Parathyroid adenoma (tissue), 2 donors: ENCODE results near the gene CABLES2.

Experiments used
- H2AFZ ChIP-seq: fragments of 300-600 bp; sonication (generic); one replicate; pipeline ENCODE4 v1.7.0; 2017; ENCODE audit warnings: antibody characterized with exemption, mild to moderate bottlenecking
- H3K27ac ChIP-seq: fragments of 300-600 bp; sonication (generic); one replicate; pipeline ENCODE4 v1.7.0; 2017
- H3K27me3 ChIP-seq: fragments of 300-600 bp; sonication (generic); one replicate; pipeline ENCODE4 v1.7.0; 2017; ENCODE audit warnings: low read length; ENCODE audit not compliant: control insufficient read depth, insufficient read depth
- H3K36me3 ChIP-seq: fragments of 300-600 bp; sonication (generic); one replicate; pipeline ENCODE4 v1.7.0; 2017; ENCODE audit warnings: low read length; ENCODE audit not compliant: control insufficient read depth, insufficient read depth
- H3K4me1 ChIP-seq: fragments of 300-600 bp; sonication (generic); one replicate; pipeline ENCODE4 v1.7.0; 2017; ENCODE audit warnings: control low read depth
- H3K4me2 ChIP-seq: fragments of 300-600 bp; sonication (generic); one replicate; pipeline ENCODE4 v1.7.0; 2017; ENCODE audit warnings: low read length
- H3K4me3 ChIP-seq: fragments of 300-600 bp; sonication (generic); one replicate; pipeline ENCODE4 v1.7.0; 2017; ENCODE audit warnings: low read depth, low read length
- H3K79me2 ChIP-seq: fragments of 300-600 bp; sonication (generic); one replicate; pipeline ENCODE4 v1.7.0; 2017; ENCODE audit warnings: control low read depth
- H3K9ac ChIP-seq: fragments of 300-600 bp; sonication (generic); one replicate; pipeline ENCODE4 v1.7.0; 2017; ENCODE audit warnings: mild to moderate bottlenecking
- H3K9me3 ChIP-seq: fragments of 300-600 bp; sonication (generic); one replicate; pipeline ENCODE4 v1.7.0; 2017; ENCODE audit warnings: low read length; ENCODE audit not compliant: control insufficient read depth
- TF ChIP-seq, protein P1 (sequence below): fragments of 300-600 bp; sonication (generic); IDR thresholded peaks from one replicate; pipeline ENCODE4 v1.7.0; 2017; ENCODE audit warnings: antibody characterized with exemption, mild to moderate bottlenecking
- donor health status: primary hyperparathyroidism.

The CABLES2 gene

DNA sequence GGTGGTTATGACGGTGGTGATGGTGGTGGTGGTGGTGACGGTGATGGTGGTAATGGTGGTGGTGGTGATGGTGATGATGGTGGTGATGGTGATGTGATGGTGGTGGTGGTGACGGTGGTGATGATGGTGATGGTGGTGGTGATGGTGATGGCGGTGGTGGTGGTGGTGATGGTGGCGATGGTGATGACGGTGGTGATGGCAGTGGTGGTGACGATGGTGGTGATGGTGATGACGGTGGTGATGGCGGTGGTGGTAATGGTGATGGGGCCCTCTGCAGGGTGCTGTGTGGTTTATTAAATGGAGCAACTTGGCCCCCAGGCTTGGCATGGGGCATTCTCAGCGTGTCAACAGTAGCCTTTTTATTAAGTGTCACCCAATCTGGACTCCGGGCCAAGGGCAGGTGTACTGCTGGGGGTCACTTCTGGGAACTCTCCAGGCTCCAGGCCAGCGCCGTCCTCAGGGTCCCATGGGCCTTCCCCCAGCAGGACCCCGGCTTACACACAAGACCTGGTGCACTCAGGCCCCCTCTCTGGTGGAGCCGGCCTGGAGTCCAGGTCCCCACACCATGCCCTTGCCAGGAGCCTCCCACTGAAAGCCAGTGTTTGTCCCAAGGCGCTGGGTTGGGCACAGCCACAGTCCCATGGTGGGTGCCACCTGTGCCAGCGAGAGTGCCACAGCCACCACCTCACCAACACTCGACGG, 8.8 kb downstream of the CABLES2 start:
- Histone ChIP-seq H3K4me2 (no peak overlapping the region), H3K36me3 (no peaks in the 10 kb centered on the region), H3K79me2 (peaks cover 5% of the 10 kb centered on the region), H3K27me3 (no peaks in the 10 kb centered on the region), H3K27ac (no peak overlapping the region), H3K9me3 (no peaks in the 10 kb centered on the region), H2AFZ (no peak overlapping the region), H3K9ac (no peak overlapping the region), H3K4me1 (no peaks in the 10 kb centered on the region), H3K4me3 (no peak overlapping the region)
- TF ChIP-seq, protein P1, sequence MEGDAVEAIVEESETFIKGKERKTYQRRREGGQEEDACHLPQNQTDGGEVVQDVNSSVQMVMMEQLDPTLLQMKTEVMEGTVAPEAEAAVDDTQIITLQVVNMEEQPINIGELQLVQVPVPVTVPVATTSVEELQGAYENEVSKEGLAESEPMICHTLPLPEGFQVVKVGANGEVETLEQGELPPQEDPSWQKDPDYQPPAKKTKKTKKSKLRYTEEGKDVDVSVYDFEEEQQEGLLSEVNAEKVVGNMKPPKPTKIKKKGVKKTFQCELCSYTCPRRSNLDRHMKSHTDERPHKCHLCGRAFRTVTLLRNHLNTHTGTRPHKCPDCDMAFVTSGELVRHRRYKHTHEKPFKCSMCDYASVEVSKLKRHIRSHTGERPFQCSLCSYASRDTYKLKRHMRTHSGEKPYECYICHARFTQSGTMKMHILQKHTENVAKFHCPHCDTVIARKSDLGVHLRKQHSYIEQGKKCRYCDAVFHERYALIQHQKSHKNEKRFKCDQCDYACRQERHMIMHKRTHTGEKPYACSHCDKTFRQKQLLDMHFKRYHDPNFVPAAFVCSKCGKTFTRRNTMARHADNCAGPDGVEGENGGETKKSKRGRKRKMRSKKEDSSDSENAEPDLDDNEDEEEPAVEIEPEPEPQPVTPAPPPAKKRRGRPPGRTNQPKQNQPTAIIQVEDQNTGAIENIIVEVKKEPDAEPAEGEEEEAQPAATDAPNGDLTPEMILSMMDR: no peak

DNA sequence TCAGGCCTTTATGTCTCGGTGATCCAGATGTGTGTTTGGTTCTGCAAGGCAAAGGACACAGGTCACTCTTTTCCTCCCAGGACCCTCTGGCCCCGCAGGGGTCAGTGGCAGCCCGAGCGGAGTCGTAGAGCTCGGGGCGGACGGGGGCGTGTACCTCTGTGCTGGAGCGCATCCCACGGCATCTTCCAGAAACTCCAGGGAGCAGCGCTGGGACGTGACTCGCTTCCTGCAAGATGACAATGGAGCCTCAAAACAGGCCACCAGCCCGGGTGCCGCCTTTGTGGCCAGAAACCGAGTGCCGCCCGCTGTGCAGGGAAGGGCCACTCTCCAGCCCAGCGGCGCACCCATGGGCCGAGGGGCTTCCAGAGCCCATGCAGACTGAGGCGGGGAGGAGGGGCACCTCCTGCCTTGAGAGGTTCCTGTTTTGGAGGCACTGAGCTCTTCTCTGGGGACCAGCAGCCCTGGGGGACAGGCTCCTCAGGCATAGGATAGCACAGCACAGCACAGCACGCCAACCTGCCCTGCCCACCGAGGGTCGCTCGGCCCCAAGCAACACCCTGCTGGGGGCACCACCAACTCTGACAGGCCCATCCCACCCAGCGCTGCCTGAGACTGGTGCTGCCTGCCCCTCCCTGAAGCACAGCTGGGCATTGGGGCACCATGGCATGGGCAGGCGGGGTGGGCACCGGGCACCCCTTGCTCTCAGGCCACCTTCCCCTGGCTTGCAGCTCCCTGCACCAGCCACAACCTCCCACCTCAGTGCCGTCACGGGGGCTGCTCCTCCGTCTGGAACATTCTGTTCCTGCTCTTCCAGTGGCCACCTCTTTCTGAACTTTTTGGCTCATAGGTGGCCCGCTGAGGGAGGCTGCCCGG, 10.5 kb downstream of the CABLES2 start:
- TF ChIP-seq, protein P1: no peak
- H3K9me3 ChIP-seq: no peaks in the 10 kb centered on the region
- no peak overlapping the region for H3K4me2 ChIP-seq
- H2AFZ ChIP-seq: no peak overlapping the region
- H3K4me1 ChIP-seq: peaks cover 4% of the 10 kb centered on the region
- H3K27ac ChIP-seq: no peak overlapping the region
- no peak overlapping the region for H3K9ac ChIP-seq
- no peaks in the 10 kb centered on the region for H3K36me3 ChIP-seq
- H3K79me2 ChIP-seq: peaks cover 5% of the 10 kb centered on the region
- no peak overlapping the region for H3K4me3 ChIP-seq
- no peaks in the 10 kb centered on the region for H3K27me3 ChIP-seq

DNA sequence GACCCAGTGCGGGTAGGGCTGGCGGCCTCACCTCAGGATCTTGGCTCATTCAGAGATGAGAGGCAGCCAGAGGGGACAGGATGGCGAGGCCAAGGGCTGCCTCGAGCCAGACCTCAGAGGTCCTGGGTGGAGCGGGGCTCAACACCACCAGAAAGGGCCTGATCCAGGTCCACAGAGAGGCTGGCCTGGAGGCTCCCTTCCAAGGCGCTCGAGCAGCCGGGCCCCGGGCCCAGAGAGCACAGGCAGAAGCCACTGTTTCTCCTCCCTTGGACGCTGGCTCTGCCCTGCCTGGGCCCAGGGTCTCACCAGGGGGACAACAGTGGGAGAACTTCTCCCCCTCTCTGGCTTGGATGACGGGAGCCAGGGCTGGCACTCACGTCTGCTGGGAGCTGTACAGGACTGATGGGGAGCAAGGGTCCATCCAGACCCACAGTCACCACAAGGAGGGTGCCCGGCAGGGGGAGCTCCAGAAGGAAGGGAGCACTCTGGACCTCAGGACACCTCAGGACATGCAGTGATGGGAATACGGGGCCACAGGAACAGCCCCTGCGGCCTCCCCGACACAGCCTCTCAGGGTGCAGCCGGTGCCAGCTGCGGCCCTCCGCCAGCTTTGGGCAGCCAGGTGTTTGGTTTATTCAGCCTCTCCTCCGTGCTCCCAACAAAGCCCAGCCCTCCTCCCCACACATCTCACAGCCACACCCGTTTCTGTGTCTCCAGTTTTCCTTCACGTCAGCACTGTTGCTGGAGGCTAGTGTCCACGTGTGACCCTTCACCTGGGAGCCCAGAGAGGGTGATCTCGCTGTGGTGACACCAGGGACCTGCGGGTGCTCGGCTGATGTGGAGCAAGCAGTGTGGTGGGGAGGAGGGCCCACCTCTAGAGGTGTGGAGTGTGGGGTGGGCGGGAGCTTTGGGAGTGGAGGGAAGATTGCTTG, 11.5 kb downstream of the CABLES2 start:
- Histone ChIP-seq H3K36me3 (no peaks in the 10 kb centered on the region), H2AFZ (no peak overlapping the region), H3K9ac (no peak overlapping the region), H3K4me3 (no peak overlapping the region), H3K4me2 (no peak overlapping the region), H3K27ac (no peak overlapping the region), H3K4me1 (peaks cover 6% of the 10 kb centered on the region), H3K9me3 (no peaks in the 10 kb centered on the region), H3K79me2 (peaks cover 5% of the 10 kb centered on the region), H3K27me3 (no peaks in the 10 kb centered on the region)
- TF ChIP-seq, protein P1: no peak

DNA sequence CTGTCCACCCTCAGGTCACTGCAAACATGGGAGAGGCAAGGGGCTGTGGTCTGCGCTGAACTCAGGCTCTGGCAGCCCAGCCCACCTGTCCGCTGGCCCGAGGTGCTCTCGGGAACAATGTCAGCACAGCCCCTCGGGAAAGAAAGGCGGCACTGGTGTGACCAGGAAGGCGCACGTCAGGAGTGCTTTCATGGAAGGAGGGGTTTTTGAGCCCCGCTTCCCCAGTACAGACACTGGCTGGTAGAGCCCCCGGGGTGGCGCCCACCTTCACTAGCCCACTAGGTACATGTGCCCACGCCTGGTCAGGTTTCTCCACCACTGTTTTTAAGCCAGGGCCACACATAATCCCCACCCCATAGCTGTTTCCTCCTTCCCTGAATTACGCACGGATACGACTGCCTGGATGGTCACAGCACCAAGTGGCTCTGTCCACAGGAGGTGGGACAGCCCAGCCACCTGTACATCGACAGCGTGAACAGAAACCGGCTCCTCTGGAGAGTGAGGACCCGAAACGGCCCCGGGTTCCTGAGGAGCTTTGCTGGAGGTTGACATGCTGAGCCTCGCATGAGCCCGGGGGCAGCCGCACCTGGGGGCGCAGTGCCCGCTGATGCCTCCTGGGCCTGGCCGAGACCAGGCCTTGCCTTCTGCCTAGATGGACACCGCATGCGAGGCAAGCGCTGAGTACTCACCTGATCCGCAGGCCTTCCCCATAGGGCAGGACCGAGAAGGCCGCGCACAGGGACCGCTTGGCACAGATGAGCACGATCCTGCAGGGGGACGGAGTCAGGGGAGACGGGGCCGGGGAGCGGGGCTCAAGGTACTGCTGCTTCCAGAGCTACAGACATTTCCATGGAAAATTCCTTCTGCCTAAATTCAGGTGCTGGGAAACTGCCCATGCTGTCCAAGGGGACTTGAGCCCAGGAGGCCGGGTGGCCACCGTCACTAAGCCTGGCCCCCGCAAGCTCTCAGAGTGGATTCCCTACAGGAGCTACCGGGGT, 12.5 kb downstream of the CABLES2 start:
- H3K27me3 ChIP-seq: no peaks in the 10 kb centered on the region
- H3K4me3 ChIP-seq: no peak overlapping the region
- H3K9ac ChIP-seq: no peak overlapping the region
- H3K4me2 ChIP-seq: no peak overlapping the region
- TF ChIP-seq, protein P1: no peak
- H3K27ac ChIP-seq: no peak overlapping the region
- H3K79me2 ChIP-seq: peaks cover 5% of the 10 kb centered on the region
- H2AFZ ChIP-seq: no peak overlapping the region
- H3K4me1 ChIP-seq: peaks cover 9% of the 10 kb centered on the region
- no peaks in the 10 kb centered on the region for H3K9me3 ChIP-seq
- no peaks in the 10 kb centered on the region for H3K36me3 ChIP-seq
